ENCODE data around the gene ST6GAL1.
A peak's percentile ranks its signal among the peaks of the same experiment; 100 is the strongest.

The ST6GAL1 gene

GRCh38 chr3:187104342-187104741 is 174.0 kb downstream of the ST6GAL1 start:
- no peak for DNase-seq

DNA sequence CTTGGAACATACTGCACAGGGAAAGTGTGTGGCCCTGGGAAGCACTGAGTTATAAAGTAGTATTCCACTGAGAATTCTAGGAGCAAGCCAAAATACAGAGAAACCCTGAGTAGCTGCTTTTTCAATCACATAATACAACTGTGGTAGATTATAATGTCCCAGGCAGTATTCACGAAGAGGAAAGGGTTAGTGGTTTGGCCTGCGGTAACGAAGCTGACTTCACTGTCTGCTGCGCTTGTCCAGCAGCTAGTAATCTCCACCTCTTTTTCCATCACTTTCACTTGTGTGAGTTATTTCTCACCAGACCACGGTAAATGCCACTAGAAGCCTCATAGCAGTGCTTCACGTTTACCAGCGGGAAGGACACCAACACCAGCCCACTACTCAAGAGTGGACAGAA is 174.6 kb downstream of the ST6GAL1 start:
- DNase-seq: no peak

DNA sequence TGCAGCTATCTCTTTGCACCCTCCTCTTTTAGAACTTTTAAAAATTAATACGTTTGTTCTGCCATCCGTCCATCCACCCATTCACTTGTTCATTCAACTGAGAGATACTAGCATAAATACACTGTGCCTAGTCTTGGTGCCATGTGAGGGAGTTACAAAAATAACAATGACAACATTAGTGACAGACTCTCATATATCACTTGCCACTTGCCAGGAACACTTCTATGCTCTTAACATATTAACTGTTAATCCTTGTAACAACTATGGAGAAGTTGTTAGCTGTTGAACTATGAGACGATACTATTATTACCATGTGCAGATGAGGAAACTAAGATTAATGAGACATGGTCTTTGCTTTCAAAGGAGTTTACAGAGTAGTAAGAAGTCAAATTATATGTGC is 175.4 kb downstream of the ST6GAL1 start:
- no peak for DNase-seq

GRCh38 chr3:187107989-187108388 is 177.7 kb downstream of the ST6GAL1 start:
- DNase-seq: no peak

GRCh38 chr3:187110156-187110555 is 179.8 kb downstream of the ST6GAL1 start:
- DNase-seq: no peak

GRCh38 chr3:187112934-187113793 is 182.8 kb downstream of the ST6GAL1 start:
- no peak for DNase-seq

DNA sequence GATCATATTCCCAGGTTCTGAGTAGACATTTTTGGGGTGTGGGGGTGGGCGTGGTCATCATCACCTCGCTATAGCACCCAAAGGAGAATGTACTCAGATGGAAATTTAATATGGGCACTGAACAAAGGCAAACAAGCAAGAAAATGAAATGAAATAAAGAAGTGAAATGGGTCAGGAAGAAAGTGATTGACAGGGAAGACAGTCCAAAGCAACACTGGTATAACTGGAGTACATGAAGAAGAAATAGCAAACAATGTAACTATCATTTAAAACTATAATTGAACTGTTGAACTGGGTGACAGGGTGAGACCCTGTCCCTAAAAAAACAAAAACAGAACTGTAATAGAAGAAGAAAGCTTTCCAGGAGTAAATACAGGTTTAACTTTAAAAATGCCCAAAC is 184.2 kb downstream of the ST6GAL1 start:
- DNase-seq: no peak

GRCh38 chr3:187120326-187120725 is 190.0 kb downstream of the ST6GAL1 start:
- DNase-seq: peak in 1 of 58 donors; percentile 17

DNA sequence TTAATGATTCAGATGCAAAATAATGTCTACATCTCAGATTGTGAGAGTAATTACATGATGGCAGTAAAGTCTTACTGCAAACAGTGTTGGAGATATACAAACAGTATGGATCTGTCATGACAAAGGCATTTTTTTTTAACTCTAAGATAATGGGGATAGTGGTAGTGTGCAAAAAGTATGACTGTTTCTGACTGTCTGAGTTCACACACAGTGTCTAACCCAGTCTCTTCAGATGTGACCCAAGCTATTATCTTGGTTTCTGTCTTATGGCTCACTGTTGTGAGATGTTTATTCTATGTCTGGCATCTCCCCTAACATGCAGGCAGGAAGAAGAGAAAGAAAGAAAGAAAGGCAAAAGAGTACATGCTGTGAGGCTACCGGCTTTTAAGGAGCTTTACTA is 191.9 kb downstream of the ST6GAL1 start:
- DNase-seq: no peak

DNA sequence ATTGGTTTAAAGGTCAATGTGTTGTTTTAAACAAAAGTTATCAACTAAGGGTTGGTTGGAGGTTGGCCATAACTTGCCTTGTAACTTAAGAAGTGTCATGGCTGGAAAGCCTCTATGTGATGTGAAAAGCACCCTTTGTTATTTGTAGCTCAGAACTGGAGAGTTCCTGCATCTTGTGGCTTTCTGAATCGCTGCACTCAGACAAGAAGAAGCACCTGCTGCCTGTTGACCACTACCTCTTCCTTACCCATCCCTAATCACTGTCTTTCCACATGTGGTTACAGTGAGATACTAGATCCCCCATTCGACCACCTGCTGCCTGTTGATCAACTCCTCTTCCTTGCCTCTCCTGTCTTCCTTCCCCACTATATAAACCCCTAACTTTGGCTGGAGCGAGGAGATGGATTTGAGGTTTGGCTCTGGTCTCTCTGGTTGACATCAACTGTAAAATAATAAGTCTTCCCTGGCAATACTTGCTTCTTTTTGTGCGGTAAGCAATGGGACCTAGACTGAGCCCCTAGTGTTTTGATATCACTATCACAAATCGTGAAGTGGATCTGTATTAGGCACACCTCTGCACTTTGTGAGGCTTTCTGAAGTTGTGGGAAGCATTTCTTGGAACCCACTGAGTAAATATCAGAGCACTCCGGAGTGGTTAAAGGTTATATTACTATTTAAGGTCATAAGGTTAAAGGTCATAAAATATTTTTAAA is 195.1 kb downstream of the ST6GAL1 start:
- DNase-seq: no peak
